H1 (cell line): ENCODE measurements around the gene BRK1. TPM values are rescaled to one million over a fixed set of nuclear protein-coding genes. Genes with fewer than 3 reads are reported as not detected.

Experiments used
- CTCF ChIA-PET: fragments of 300-600 bp; sonication (Branson Sonifier 250); formaldehyde crosslinking; loops from one replicate; lab custom pipeline; 2021; ENCODE audit not compliant: partially characterized antibody; lab: Charles Lee
- POLR2A ChIA-PET: fragments of 300-600 bp; sonication (Branson Sonifier 250); formaldehyde crosslinking; loops from one replicate; lab custom pipeline; 2021; ENCODE audit warnings: inconsistent platforms; ENCODE audit not compliant: partially characterized antibody; lab: Charles Lee
- DNase-seq, 2 experiments: peaks; one replicate each; pipeline versions ENCODE4 v3.0.0 to v3.0.0-alpha.2; 2010 to 2022; ENCODE audit warnings: low spot score in 2 of 2, low read depth in 1 of 2, mixed read lengths in 1 of 2
- FAIRE-seq: peaks from 2 replicates; lab custom pipeline; 2011; peaks lifted over from hg19 to GRCh38; lab: Jason Lieb, UNC
- H2AFZ ChIP-seq: 2 replicates; pipeline ENCODE4 v1.8.1; 2012; ENCODE audit warnings: low read length, inconsistent platforms
- H2AK5ac ChIP-seq: 2 replicates; pipeline ENCODE4 v1.6.1; 2013; ENCODE audit warnings: low read depth, low read length
- H2BK120ac ChIP-seq: replicated peaks from 2 replicates; pipeline ENCODE3; 2013; ENCODE audit warnings: low read depth, low read length, inconsistent platforms
- H2BK12ac ChIP-seq: 2 replicates; pipeline ENCODE4 v1.6.1; 2013; ENCODE audit warnings: low read depth, low read length
- H2BK15ac ChIP-seq: 2 replicates; pipeline ENCODE4 v1.6.1; 2013; ENCODE audit warnings: low read length
- H2BK20ac ChIP-seq: 2 replicates; pipeline ENCODE4 v1.6.1; 2013; ENCODE audit warnings: low read length
- H2BK5ac ChIP-seq: 2 replicates; pipeline ENCODE4 v1.6.1; 2013; ENCODE audit warnings: low read depth, low read length
- H3K14ac ChIP-seq: 2 replicates; pipeline ENCODE4 v1.6.1; 2013; ENCODE audit warnings: inconsistent platforms; ENCODE audit not compliant: insufficient read length
- H3K18ac ChIP-seq: 2 replicates; pipeline ENCODE4 v1.6.1; 2013; ENCODE audit warnings: low read length; ENCODE audit errors: extremely low read depth
- H3K23ac ChIP-seq: 2 replicates; pipeline ENCODE4 v1.6.1; 2013; ENCODE audit warnings: inconsistent platforms; ENCODE audit not compliant: insufficient read length
- H3K23me2 ChIP-seq: 2 replicates; pipeline ENCODE4 v1.6.1; 2013; ENCODE audit warnings: low read depth, low read length
- H3K27ac ChIP-seq: 2 replicates; pipeline ENCODE4 v1.6.1; 2011; ENCODE audit warnings: low read depth, low read length, inconsistent platforms
- H3K27me3 ChIP-seq, 4 experiments: replicated peaks in 1 of 4; 1 replicate in 1 of 4; 2 replicates in 3 of 4; pipeline versions ENCODE4 v1.6.1 to v1.8.1; 2011 to 2013; ENCODE audit warnings: low read length in 3 of 4, mild to moderate bottlenecking in 3 of 4, inconsistent platforms in 2 of 4, mixed read lengths in 2 of 4, moderate library complexity in 1 of 4; ENCODE audit not compliant: control insufficient read depth in 3 of 4, insufficient read depth in 3 of 4; ENCODE audit errors: extremely low read depth in 1 of 4
- H3K36me3 ChIP-seq, 4 experiments: 2 replicates each; pipeline versions ENCODE4 v1.6.1 to v1.8.1; 2011 to 2013; ENCODE audit warnings: mild to moderate bottlenecking in 4 of 4, low read length in 3 of 4, moderate library complexity in 2 of 4, control low read depth in 1 of 4, inconsistent platforms in 1 of 4; ENCODE audit not compliant: insufficient read depth in 4 of 4, control insufficient read depth in 2 of 4
- H3K4ac ChIP-seq: replicated peaks from 2 replicates; pipeline ENCODE3; 2013; ENCODE audit warnings: low read length, low read depth, mixed read lengths, inconsistent platforms; ENCODE audit not compliant: insufficient read length
- H3K4me1 ChIP-seq, 4 experiments: replicated peaks in 1 of 4; 1 replicate in 1 of 4; 2 replicates in 3 of 4; pipeline versions ENCODE4 v1.6.1 to v1.8.1; 2011 to 2013; ENCODE audit warnings: low read length in 3 of 4, inconsistent platforms in 2 of 4, mixed read lengths in 1 of 4; ENCODE audit not compliant: insufficient read depth in 4 of 4, control insufficient read depth in 3 of 4
- H3K4me2 ChIP-seq, 2 experiments: 2 replicates each; pipeline versions ENCODE4 v1.6.1 to v1.8.1; 2011 to 2013; ENCODE audit warnings: low read depth in 2 of 2, low read length in 2 of 2, control low read depth in 1 of 2, inconsistent platforms in 1 of 2, mild to moderate bottlenecking in 1 of 2; ENCODE audit not compliant: insufficient read depth in 1 of 2
- H3K4me3 ChIP-seq, 4 experiments: fragments of 200-600, 300-600 bp in 1 of 4; sonication (generic), shearing (Covaris generic), sonication (Bioruptor Twin) in 1 of 4; 2 replicates each; pipeline versions ENCODE4 v1.5.1 to v1.8.1; 2011 to 2016; ENCODE audit warnings: low read length in 4 of 4, low read depth in 3 of 4, control low read depth in 2 of 4, inconsistent platforms in 2 of 4, mild to moderate bottlenecking in 2 of 4, mixed read lengths in 1 of 4, moderate library complexity in 1 of 4; ENCODE audit not compliant: insufficient read depth in 2 of 4; ENCODE audit errors: extremely low read depth in 1 of 4
- H3K56ac ChIP-seq: replicated peaks from 2 replicates; pipeline ENCODE3; 2013; ENCODE audit warnings: low read depth, mild to moderate bottlenecking, mixed read lengths, low read length, inconsistent platforms; ENCODE audit not compliant: insufficient read length
- H3K79me1 ChIP-seq: 2 replicates; pipeline ENCODE4 v1.6.1; 2013; ENCODE audit warnings: low read depth, low read length, control low read depth
- H3K79me2 ChIP-seq, 2 experiments: 2 replicates each; pipeline versions ENCODE4 v1.6.1 to v1.8.1; 2012 to 2013; ENCODE audit warnings: low read length in 2 of 2, mild to moderate bottlenecking in 2 of 2, inconsistent platforms in 1 of 2; ENCODE audit not compliant: insufficient read depth in 2 of 2, control insufficient read depth in 1 of 2
- H3K9ac ChIP-seq, 4 experiments: replicated peaks in 1 of 4; 1 replicate in 1 of 4; 2 replicates in 3 of 4; pipeline versions ENCODE4 v1.6.1 to v1.8.1; 2011 to 2013; ENCODE audit warnings: low read depth in 3 of 4, low read length in 3 of 4, control low read depth in 2 of 4, mild to moderate bottlenecking in 2 of 4, moderate library complexity in 2 of 4, inconsistent platforms in 1 of 4; ENCODE audit errors: extremely low read depth in 1 of 4
- H3K9me3 ChIP-seq, 2 experiments: 2 replicates each; pipeline versions ENCODE4 v1.6.1 to v1.8.1; 2012 to 2013; ENCODE audit warnings: mild to moderate bottlenecking in 2 of 2, moderate library complexity in 2 of 2, control low read depth in 1 of 2, inconsistent platforms in 1 of 2, low read depth in 1 of 2, low read length in 1 of 2, mixed read lengths in 1 of 2; ENCODE audit not compliant: insufficient read depth in 2 of 2
- H4K20me1 ChIP-seq, 2 experiments: replicated peaks in 1 of 2; 2 replicates each; pipeline versions ENCODE3 to v1.8.1; 2011 to 2013; ENCODE audit warnings: inconsistent platforms in 2 of 2, low read length in 2 of 2, mild to moderate bottlenecking in 1 of 2; ENCODE audit not compliant: insufficient read depth in 2 of 2, control insufficient read depth in 1 of 2
- H4K5ac ChIP-seq: 2 replicates; pipeline ENCODE4 v1.6.1; 2013; ENCODE audit warnings: low read length, low read depth, mixed read lengths, inconsistent platforms; ENCODE audit not compliant: insufficient read length
- H4K8ac ChIP-seq: 2 replicates; pipeline ENCODE4 v1.8.0; 2013; ENCODE audit warnings: mild to moderate bottlenecking, moderate library complexity, low read length, inconsistent platforms; ENCODE audit not compliant: insufficient read depth; ENCODE audit errors: extremely low read depth
- H4K91ac ChIP-seq: replicated peaks from 2 replicates; pipeline ENCODE3; 2013; ENCODE audit warnings: low read length, mixed read lengths, inconsistent platforms; ENCODE audit not compliant: insufficient read length
- BACH1 ChIP-seq: IDR thresholded peaks from 2 replicates; pipeline ENCODE4 v1.6.1; 2012; ENCODE audit warnings: low read length, improper control_type of control experiment
- KDM1A ChIP-seq: fragments of 200-600, 300-600 bp; sonication (generic); IDR thresholded peaks from 2 replicates; pipeline ENCODE4 v1.7.1; 2016; ENCODE audit warnings: mild to moderate bottlenecking, low read length, borderline replicate concordance
- NANOG ChIP-seq: IDR thresholded peaks from 2 replicates; pipeline ENCODE4 v1.6.1; 2011; ENCODE audit warnings: low read length, low read depth, mild to moderate bottlenecking, inconsistent platforms; ENCODE audit not compliant: insufficient read depth, poor library complexity, severe bottlenecking
- RBBP5 ChIP-seq: IDR thresholded peaks from 2 replicates; pipeline ENCODE4 v1.7.1; 2012; ENCODE audit warnings: low read depth, mild to moderate bottlenecking, inconsistent platforms, low read length, moderate library complexity, borderline replicate concordance
- RFX5 ChIP-seq: IDR thresholded peaks from 2 replicates; pipeline ENCODE4 v1.6.1; 2011; ENCODE audit warnings: low read depth, low read length, improper control_type of control experiment, borderline replicate concordance
- SAP30 ChIP-seq: fragments of 300-600 bp; sonication (generic); IDR thresholded peaks from 2 replicates; pipeline ENCODE4 v1.7.1; 2012; ENCODE audit warnings: low read length, moderate library complexity, mild to moderate bottlenecking, inconsistent platforms; ENCODE audit not compliant: insufficient read depth, insufficient replicate concordance
- SIN3A ChIP-seq, 2 experiments: IDR thresholded peaks in 1 of 2; conservative IDR thresholded peaks in 1 of 2; 2 replicates each; pipeline ENCODE4 v1.6.1; 2011 to 2012; ENCODE audit warnings: low read length in 2 of 2, improper control_type of control experiment in 1 of 2, low read depth in 1 of 2, mild to moderate bottlenecking in 1 of 2
- WGBS, 2 experiments: shearing (Covaris generic) in 1 of 2; methylation state at CpG; one replicate each; pipeline versions ENCODE4 v1.1.6 to v1.1.7; 2013 to 2015; ENCODE audit warnings: low lambda C conversion rate in 2 of 2, mixed read lengths in 2 of 2, inconsistent platforms in 1 of 2, low coverage in 1 of 2, missing lambda C conversion rate in 1 of 2; ENCODE audit not compliant: insufficient replicate concordance in 2 of 2, insufficient coverage in 1 of 2, insufficient read length in 1 of 2; ENCODE audit errors: extremely low coverage in 1 of 2, missing lambda C conversion rate in 1 of 2; 5-methylcytosine and 5-hydroxymethylcytosine counted together
- polyA plus RNA-seq, 7 experiments: library from polyadenylated mRNA; depleted of rRNA in 3 of 7; stranded (reverse) in 5 of 7; unstranded in 2 of 7; fragments of >200 nt in 5 of 7; fragments of 200-250 nt in 2 of 7; gene quantifications; 1 replicate in 5 of 7; 2 replicates in 1 of 7; 4 replicates in 1 of 7; pipeline versions ENCODE4 v1.2.1 to v1.2.3, GENCODE V29; 2011 to 2013; ENCODE audit warnings: missing spikeins in 2 of 7, mixed read lengths in 2 of 7
- total RNA-seq: library from RNA; stranded (reverse); fragmentation: NEBNext Ultra II Directional; extraction: Animal tissue kit (Norgen Biotek cat#: 25700); gene quantifications from 2 replicates; pipeline ENCODE4 v1.2.1, GENCODE V29; 2021

Gene BRK1
- total and polyA plus RNA-seq, 2 of the 8 experiments (the other 6 are each of a cell fraction or from before 2014, with no cell fraction given): 137 to 164 TPM

- no peak overlapping the region for H2BK5ac ChIP-seq
- H3K9me3 ChIP-seq: no peaks in the 10 kb centered on the region
- 96% methylated on average over 4 of the region's 4 CpGs; no CpG with 5 or more reads in 1 of the 2 experiments for WGBS, 2 experiments
- no peak overlapping the region for H3K56ac ChIP-seq
- H4K20me1 ChIP-seq: peaks cover 3 to 7% of the 10 kb centered on the region in 2 experiments
- no peak overlapping the region for H4K5ac ChIP-seq
- no peak for FAIRE-seq
- no peak overlapping the region for H3K14ac ChIP-seq
- no peak overlapping the region for H2BK20ac ChIP-seq
- H2AK5ac ChIP-seq: no peak overlapping the region
- no peak overlapping the region for H2BK120ac ChIP-seq
- H4K91ac ChIP-seq: no peak overlapping the region
- peaks cover 7% of the 10 kb centered on the region; the same call in 1 of the 2 replicates for H3K23me2 ChIP-seq
- H3K27me3 ChIP-seq: no peaks in the 10 kb centered on the region
- no peak overlapping the region for H3K27ac ChIP-seq
- H2AFZ ChIP-seq: no peak overlapping the region
- peaks cover 0 to 5% (median 2%) of the 10 kb centered on the region in 4 experiments; a peak in 2 of 7 replicates for H3K4me1 ChIP-seq
- TF ChIP-seq SAP30 (no peak), RFX5 (no peak), BACH1 (no peak), SIN3A (conservative IDR thresholded peaks at IDR 0.05 in 1 of 2, IDR thresholded peaks at IDR 0.05 in 1 of 2; ENCODE audit: low read depth in 1 of 2, low read length in 2 of 2) (no peak), NANOG (no peak), RBBP5 (no peak), KDM1A (no peak)
- TF ChIP-seq, all 59 proteins: peak for 0
- Histone ChIP-seq H3K23ac (no peak overlapping the region), H3K4me3 (no peak overlapping the region), H3K18ac (no peak overlapping the region), H2BK12ac (no peak overlapping the region), H3K9ac (peak overlapping the region in 1 of 4 experiments; percentile 67; a peak in 1 of 7 replicates), H3K4ac (no peak overlapping the region), H2BK15ac (no peak overlapping the region), H3K36me3 (peaks cover 13 to 25% (median 17%) of the 10 kb centered on the region in 4 experiments), H3K79me1 (no peaks in the 10 kb centered on the region; the same call in 1 of the 2 replicates), H3K79me2 (peaks cover 0 to 45% of the 10 kb centered on the region in 2 experiments; a peak in 3 of 4 replicates), H3K4me2 (no peak overlapping the region), H4K8ac (no peak overlapping the region)
- ChIA-PET CTCF (interaction anchor here (0.6 to 1.2 kb wide), 5 partner anchors 10 to 689 kb away, joined by 3 to 4 read pairs (median 3); no protein-coding TSS in a partner anchor), POLR2A (interaction anchor here (1.0 to 1.5 kb wide), 3 partner anchors 10 to 16 kb away, joined by 3 read pairs; no protein-coding TSS in a partner anchor)
- no peak for DNase-seq
These were observed 30.2 kb downstream of the BRK1 start for GRCh38 chr3:10145685-10146084.
